ENCODE results near the gene CDYL. TPM values are rescaled to one million over a fixed set of nuclear protein-coding genes. Genes with fewer than 3 reads are reported as not detected.
A peak's percentile ranks its signal among the peaks of the same experiment; 100 is the strongest.

The CDYL gene, protein sequence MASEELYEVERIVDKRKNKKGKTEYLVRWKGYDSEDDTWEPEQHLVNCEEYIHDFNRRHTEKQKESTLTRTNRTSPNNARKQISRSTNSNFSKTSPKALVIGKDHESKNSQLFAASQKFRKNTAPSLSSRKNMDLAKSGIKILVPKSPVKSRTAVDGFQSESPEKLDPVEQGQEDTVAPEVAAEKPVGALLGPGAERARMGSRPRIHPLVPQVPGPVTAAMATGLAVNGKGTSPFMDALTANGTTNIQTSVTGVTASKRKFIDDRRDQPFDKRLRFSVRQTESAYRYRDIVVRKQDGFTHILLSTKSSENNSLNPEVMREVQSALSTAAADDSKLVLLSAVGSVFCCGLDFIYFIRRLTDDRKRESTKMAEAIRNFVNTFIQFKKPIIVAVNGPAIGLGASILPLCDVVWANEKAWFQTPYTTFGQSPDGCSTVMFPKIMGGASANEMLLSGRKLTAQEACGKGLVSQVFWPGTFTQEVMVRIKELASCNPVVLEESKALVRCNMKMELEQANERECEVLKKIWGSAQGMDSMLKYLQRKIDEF
- total RNA-seq (10 to 100 TPM; 29.0 to 39.9 (median 33.4) TPM), polyA plus RNA-seq (10 to 100 TPM in 1 of 2 donors, 1 to 10 TPM in 1; 4.1 to 10.2 TPM)
- long read RNA-seq, donor 1, transcript CDYL-203 (7 exons, 2,184 nt): major isoform, 37 of 56 reads
- long read RNA-seq, donor 1, partial matches to known transcripts: 13 of 56 reads
- long read RNA-seq, donor 1, other reads (novel, unspliced or antisense): 6 of 56 reads
- long read RNA-seq, donor 2, transcript CDYL-203 (7 exons, 2,184 nt): major isoform, 26 of 51 reads
- long read RNA-seq, donor 2, partial matches to known transcripts: 20 of 51 reads
- long read RNA-seq, donor 2, other reads (novel, unspliced or antisense): 4 of 51 reads
- long read RNA-seq, donor 3, transcript CDYL-203 (7 exons, 2,184 nt): major isoform, 11 of 24 reads
- long read RNA-seq, donor 3, partial matches to known transcripts: 10 of 24 reads
- long read RNA-seq, donor 3, other reads (novel, unspliced or antisense): 3 of 24 reads

DNA sequence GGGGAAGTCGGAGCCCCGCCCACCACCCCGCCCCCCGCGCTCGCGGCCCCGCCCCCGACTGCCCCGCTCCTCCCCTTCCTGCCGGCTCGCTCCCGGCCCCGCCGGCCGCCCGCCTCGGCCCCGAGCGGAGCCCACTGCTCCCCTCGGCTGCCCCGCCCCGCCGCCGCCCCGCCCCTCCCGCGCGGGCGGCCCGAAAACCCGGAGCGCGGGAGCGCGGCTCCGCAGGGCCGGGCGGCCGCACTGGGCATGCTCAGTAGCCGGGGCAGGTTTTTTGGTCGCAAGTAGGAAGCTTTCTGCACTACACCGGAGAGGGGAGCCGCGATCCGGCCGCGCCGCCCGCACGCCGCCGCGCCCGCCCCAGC is at the start of gene CDYL:
Gene CDYL (plus strand): TSS at position 274 of the 362 bp plus-strand sequence. CDS start 380 bp downstream, outside the sequence.
- Histone ChIP-seq H3K4me3 (peak within 1 kb of the TSS; percentile 63 to 82 (median 71)), H3K4me1 (peaks cover 0 to 46% (median 20%) of the 10 kb centered on the region in 9 donors), H3K27ac (peak within 1 kb of the TSS in 9 of 10 donors; percentile 54 to 89 (median 80)), H3K27me3 (no peaks in the 10 kb centered on the region), H3K36me3 (no peaks in the 10 kb centered on the region), H3K9me3 (peaks cover 0 to 9% (median 0%) of the 10 kb centered on the region in 11 donors)
- intact Hi-C loops (cut with DNase I): loop anchor here in 8 of 10 donors (2.0 to 10.0 kb wide), 11 partner anchors 129 to 461 kb away; partner anchors contain the start of gene RPP40 (in 3 of the 8)
- DNase-seq (peak; percentile 85 to 92), ATAC-seq (peak; percentile 87 to 94 (median 92))
- TF ChIP-seq, protein P1, sequence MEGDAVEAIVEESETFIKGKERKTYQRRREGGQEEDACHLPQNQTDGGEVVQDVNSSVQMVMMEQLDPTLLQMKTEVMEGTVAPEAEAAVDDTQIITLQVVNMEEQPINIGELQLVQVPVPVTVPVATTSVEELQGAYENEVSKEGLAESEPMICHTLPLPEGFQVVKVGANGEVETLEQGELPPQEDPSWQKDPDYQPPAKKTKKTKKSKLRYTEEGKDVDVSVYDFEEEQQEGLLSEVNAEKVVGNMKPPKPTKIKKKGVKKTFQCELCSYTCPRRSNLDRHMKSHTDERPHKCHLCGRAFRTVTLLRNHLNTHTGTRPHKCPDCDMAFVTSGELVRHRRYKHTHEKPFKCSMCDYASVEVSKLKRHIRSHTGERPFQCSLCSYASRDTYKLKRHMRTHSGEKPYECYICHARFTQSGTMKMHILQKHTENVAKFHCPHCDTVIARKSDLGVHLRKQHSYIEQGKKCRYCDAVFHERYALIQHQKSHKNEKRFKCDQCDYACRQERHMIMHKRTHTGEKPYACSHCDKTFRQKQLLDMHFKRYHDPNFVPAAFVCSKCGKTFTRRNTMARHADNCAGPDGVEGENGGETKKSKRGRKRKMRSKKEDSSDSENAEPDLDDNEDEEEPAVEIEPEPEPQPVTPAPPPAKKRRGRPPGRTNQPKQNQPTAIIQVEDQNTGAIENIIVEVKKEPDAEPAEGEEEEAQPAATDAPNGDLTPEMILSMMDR (IDR thresholded peaks at IDR 0.05): no peak
- WGBS, 2 donors: 0 to 1% methylated on average over 18 to 55 of the region's 55 CpGs

DNA sequence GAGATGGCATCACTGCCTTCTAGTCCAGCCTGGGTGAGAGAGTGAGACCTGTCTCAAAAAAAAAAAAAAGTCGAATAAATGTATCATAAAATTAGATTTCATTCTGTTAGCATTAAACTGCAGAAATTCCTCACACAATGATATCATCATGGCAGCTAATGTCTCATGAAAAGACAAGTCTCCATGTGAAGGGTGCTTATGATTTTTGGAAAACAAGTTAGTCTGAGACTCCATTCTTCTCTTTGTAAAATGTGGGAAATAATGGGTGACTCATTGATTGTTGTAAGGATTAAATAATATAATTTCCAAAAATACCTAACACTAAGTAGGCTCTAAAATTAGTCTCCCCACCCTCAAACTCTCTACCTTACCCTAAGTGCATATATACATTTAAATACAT is 49.6 kb upstream of the CDYL start:
- Histone ChIP-seq H3K36me3 (no peaks in the 10 kb centered on the region), H3K27ac (no peak overlapping the region), H3K4me3 (no peak overlapping the region), H3K4me1 (no peaks in the 10 kb centered on the region), H3K9me3 (no peaks in the 10 kb centered on the region), H3K27me3 (no peaks in the 10 kb centered on the region)
- ATAC-seq (no peak), DNase-seq (no peak)
- WGBS, 2 donors: 84 to 87% methylated on average over 1 of the region's 1 CpG
- TF ChIP-seq, protein P1 (IDR thresholded peaks at IDR 0.05): no peak
- intact Hi-C loops (cut with DNase I): no loop called here

DNA sequence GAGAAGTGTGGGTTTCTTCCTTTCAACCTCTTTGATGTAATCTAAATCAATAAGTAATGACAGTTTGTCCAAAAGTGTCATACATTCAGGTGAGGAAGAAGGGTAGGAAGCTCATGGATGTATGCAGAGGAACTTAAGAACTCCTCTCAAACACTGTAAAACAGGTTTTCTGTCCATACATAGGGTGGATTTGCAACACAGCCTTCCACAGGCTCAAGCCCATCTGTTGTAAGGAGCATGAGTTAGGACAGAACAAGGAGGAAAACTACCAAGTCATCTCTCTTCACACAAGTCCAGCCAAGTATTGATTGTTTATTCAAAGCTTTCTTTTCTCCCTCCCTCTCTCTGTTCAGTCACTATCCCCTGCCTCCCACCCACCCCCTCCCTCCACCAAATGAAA is 49.0 kb upstream of the CDYL start:
- TF ChIP-seq, protein P1 (IDR thresholded peaks at IDR 0.05): no peak
- DNase-seq (no peak), ATAC-seq (no peak)
- Histone ChIP-seq H3K4me1 (no peaks in the 10 kb centered on the region), H3K27ac (no peak overlapping the region), H3K36me3 (no peaks in the 10 kb centered on the region), H3K27me3 (peaks cover 0 to 3% (median 0%) of the 10 kb centered on the region in 7 donors), H3K4me3 (no peak overlapping the region), H3K9me3 (no peaks in the 10 kb centered on the region)
- intact Hi-C loops (cut with DNase I): no loop called here

All from heart right ventricle (tissue), 16 donors.